SK-N-SH (cell line): ENCODE measurements around the gene CENPL.

Experiments
- EP300 ChIP-seq, 2 experiments: IDR thresholded peaks; 2 replicates each; pipeline versions ENCODE4 v1.4.0 to v1.6.1; 2012; ENCODE audit warnings: borderline replicate concordance in 1 of 2, low read depth in 1 of 2, low read length in 1 of 2
- FOXJ3 ChIP-seq: sonication (generic); formaldehyde crosslinking; IDR thresholded peaks from 2 replicates; pipeline ENCODE4 v1.5.1; 2020; ENCODE audit warnings: mild to moderate bottlenecking, missing genetic modification reagents
- JUND ChIP-seq: IDR thresholded peaks from 2 replicates; pipeline ENCODE4 v1.4.0; 2012
- POLR2AphosphoS5 ChIP-seq: IDR thresholded peaks from 2 replicates; pipeline ENCODE4 v1.6.1; 2012; ENCODE audit warnings: low read depth, low read length
- REST ChIP-seq: IDR thresholded peaks from 2 replicates; pipeline ENCODE4 v1.6.1; 2012; ENCODE audit warnings: mild to moderate bottlenecking, low read depth, low read length, moderate library complexity
- RFX5 ChIP-seq: IDR thresholded peaks from 2 replicates; pipeline ENCODE4 v1.6.1; 2012; ENCODE audit warnings: mild to moderate bottlenecking, improper control_type of control experiment, low read length
- TAF1 ChIP-seq: IDR thresholded peaks from 2 replicates; pipeline ENCODE4 v1.6.1; 2012; ENCODE audit warnings: low read depth, mild to moderate bottlenecking, low read length, moderate library complexity, borderline replicate concordance
- USF1 ChIP-seq: IDR thresholded peaks from 2 replicates; pipeline ENCODE4 v1.4.0; 2012; ENCODE audit warnings: low read depth, borderline replicate concordance
- TF ChIP-seq, protein P1 (sequence below): fragments of 200-600 bp; sonication (generic); IDR thresholded peaks from 2 replicates; pipeline ENCODE4 v1.6.1; 2017; ENCODE audit warnings: antibody characterized with exemption, mild to moderate bottlenecking, moderate library complexity
- TF ChIP-seq, protein P2 (sequence below): IDR thresholded peaks from 2 replicates; pipeline ENCODE4 v1.4.0; 2012; ENCODE audit warnings: low read depth
- TF ChIP-seq, protein P3 (sequence below): IDR thresholded peaks from 2 replicates; pipeline ENCODE4 v1.4.0; 2012; ENCODE audit warnings: low read depth, borderline replicate concordance

- TF ChIP-seq, protein P1, sequence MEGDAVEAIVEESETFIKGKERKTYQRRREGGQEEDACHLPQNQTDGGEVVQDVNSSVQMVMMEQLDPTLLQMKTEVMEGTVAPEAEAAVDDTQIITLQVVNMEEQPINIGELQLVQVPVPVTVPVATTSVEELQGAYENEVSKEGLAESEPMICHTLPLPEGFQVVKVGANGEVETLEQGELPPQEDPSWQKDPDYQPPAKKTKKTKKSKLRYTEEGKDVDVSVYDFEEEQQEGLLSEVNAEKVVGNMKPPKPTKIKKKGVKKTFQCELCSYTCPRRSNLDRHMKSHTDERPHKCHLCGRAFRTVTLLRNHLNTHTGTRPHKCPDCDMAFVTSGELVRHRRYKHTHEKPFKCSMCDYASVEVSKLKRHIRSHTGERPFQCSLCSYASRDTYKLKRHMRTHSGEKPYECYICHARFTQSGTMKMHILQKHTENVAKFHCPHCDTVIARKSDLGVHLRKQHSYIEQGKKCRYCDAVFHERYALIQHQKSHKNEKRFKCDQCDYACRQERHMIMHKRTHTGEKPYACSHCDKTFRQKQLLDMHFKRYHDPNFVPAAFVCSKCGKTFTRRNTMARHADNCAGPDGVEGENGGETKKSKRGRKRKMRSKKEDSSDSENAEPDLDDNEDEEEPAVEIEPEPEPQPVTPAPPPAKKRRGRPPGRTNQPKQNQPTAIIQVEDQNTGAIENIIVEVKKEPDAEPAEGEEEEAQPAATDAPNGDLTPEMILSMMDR: no peak
- TF ChIP-seq FOXJ3 (CRISPR knock-in tag) (no peak), EP300 (IDR thresholded peaks at IDR 0.05; ENCODE audit: borderline replicate concordance in 1 of 2, low read depth in 1 of 2, low read length in 1 of 2) (no peak), RFX5 (no peak), JUND (no peak), REST (no peak), USF1 (no peak), TAF1 (no peak), POLR2AphosphoS5 (no peak)
- TF ChIP-seq, protein P2, sequence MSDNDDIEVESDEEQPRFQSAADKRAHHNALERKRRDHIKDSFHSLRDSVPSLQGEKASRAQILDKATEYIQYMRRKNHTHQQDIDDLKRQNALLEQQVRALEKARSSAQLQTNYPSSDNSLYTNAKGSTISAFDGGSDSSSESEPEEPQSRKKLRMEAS: no peak
- TF ChIP-seq, protein P3, sequence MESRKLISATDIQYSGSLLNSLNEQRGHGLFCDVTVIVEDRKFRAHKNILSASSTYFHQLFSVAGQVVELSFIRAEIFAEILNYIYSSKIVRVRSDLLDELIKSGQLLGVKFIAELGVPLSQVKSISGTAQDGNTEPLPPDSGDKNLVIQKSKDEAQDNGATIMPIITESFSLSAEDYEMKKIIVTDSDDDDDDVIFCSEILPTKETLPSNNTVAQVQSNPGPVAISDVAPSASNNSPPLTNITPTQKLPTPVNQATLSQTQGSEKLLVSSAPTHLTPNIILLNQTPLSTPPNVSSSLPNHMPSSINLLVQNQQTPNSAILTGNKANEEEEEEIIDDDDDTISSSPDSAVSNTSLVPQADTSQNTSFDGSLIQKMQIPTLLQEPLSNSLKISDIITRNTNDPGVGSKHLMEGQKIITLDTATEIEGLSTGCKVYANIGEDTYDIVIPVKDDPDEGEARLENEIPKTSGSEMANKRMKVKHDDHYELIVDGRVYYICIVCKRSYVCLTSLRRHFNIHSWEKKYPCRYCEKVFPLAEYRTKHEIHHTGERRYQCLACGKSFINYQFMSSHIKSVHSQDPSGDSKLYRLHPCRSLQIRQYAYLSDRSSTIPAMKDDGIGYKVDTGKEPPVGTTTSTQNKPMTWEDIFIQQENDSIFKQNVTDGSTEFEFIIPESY: no peak
Observed at GRCh38 chr1:173768827-173769226, 55.9 kb downstream of the CENPL start.
